IPS-18a (cell line): ENCODE measurements around the gene EDNRA.

Source experiments
- H3K27ac ChIP-seq: one replicate; pipeline ENCODE4 v1.5.1; 2013; ENCODE audit warnings: low read length
- H3K27me3 ChIP-seq: one replicate; pipeline ENCODE4 v1.6.1; 2013; ENCODE audit warnings: mild to moderate bottlenecking, low read length; ENCODE audit not compliant: control insufficient read depth, insufficient read depth
- H3K36me3 ChIP-seq: one replicate; pipeline ENCODE4 v1.6.1; 2013; ENCODE audit warnings: low read depth, low read length; ENCODE audit not compliant: control insufficient read depth
- H3K4me1 ChIP-seq: one replicate; pipeline ENCODE4 v1.6.1; 2013; ENCODE audit warnings: low read depth, low read length; ENCODE audit not compliant: control insufficient read depth
- H3K4me3 ChIP-seq: one replicate; pipeline ENCODE4 v1.5.1; 2013; ENCODE audit warnings: low read length
- H3K9ac ChIP-seq: one replicate; pipeline ENCODE4 v1.6.1; 2013; ENCODE audit warnings: mild to moderate bottlenecking, low read length, moderate library complexity
- H3K9me3 ChIP-seq: one replicate; pipeline ENCODE4 v1.6.1; 2013; ENCODE audit warnings: low read depth, low read length; ENCODE audit not compliant: control insufficient read depth

EDNRA gene

DNA sequence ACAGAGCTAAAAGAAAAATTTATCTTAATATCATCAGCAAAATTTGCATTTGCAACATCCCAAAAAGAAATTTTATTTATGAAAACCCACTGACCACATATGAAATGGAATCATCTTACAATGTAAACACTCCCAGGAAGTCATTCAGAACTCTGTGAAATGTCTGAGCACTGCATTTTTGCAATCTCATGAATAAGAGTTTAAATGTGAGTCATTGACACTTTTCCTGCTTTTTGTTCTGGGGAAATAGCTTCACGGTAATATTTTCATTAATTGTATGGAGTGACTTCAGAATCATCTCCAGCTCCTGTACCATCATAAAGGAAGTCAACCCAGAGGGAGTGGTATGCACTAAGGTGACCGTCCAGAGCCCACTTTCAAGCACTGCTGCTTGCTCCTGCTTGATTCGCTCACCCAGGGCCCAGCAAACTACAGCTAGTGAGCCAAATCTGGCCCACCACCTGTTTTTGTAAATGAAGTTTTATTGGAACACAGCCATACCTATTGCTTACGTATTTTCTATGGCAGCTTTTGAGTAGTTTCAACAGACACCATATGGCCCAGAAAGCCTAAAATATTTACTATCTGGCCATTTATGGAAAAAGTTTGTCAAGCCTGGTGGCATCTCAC is 17.2 kb downstream of the EDNRA start:
- no peaks in the 10 kb centered on the region for H3K9me3 ChIP-seq
- no peak overlapping the region for H3K4me3 ChIP-seq
- no peaks in the 10 kb centered on the region for H3K27me3 ChIP-seq
- H3K9ac ChIP-seq, result no peak overlapping the region
- H3K27ac ChIP-seq, result no peak overlapping the region
- H3K36me3 ChIP-seq, result no peaks in the 10 kb centered on the region
- H3K4me1 ChIP-seq, result no peaks in the 10 kb centered on the region

DNA sequence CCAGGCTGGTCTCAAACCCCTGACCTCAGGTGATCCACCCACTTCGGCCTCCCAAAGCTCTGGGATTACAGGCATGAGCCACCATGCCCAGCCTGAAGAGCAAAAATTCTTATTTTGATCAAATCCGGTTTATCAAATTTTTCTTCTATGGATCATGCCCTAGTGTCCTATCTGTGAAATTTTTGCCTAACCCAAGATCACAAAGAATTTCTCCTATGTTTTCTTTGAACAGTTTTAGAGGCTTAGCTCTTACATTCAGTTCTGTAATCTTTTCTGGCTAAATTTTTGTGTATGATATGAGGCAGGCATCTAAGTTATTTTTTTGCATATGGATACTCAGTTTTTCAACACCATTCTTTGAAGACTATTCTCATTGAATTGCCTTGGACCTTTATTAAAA is 27.4 kb downstream of the EDNRA start:
- Histone ChIP-seq H3K36me3 (no peaks in the 10 kb centered on the region), H3K9ac (no peak overlapping the region)

DNA sequence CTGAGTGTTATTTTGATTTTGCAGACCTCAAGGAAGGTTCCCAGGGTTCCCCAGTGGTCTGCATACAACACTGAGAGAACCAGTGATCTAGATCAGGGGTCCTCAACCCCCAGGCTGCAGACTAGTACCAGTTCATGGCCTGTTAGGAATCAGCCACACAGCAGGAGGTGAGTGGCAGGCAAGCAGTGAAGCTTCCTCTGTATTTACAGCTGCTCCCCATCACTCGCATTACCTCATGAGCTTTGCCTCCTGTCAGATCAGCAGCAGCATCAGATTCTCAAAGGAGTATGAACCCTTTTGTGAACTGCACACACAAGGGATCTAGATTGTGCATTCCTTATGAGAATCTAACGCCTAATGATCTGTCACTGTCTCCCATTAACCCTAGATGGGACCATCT is 28.5 kb downstream of the EDNRA start:
- Histone ChIP-seq H3K4me1 (no peaks in the 10 kb centered on the region), H3K36me3 (no peaks in the 10 kb centered on the region), H3K4me3 (no peak overlapping the region), H3K9ac (no peak overlapping the region), H3K27ac (no peak overlapping the region), H3K9me3 (no peaks in the 10 kb centered on the region), H3K27me3 (no peaks in the 10 kb centered on the region)

More for the DNA sequence above, 27.4 kb downstream of the EDNRA start:
- H3K4me3 ChIP-seq, result no peak overlapping the region
- H3K9me3 ChIP-seq, result no peaks in the 10 kb centered on the region
- no peak overlapping the region for H3K27ac ChIP-seq
- no peaks in the 10 kb centered on the region for H3K27me3 ChIP-seq
- H3K4me1 ChIP-seq, result no peaks in the 10 kb centered on the region

DNA sequence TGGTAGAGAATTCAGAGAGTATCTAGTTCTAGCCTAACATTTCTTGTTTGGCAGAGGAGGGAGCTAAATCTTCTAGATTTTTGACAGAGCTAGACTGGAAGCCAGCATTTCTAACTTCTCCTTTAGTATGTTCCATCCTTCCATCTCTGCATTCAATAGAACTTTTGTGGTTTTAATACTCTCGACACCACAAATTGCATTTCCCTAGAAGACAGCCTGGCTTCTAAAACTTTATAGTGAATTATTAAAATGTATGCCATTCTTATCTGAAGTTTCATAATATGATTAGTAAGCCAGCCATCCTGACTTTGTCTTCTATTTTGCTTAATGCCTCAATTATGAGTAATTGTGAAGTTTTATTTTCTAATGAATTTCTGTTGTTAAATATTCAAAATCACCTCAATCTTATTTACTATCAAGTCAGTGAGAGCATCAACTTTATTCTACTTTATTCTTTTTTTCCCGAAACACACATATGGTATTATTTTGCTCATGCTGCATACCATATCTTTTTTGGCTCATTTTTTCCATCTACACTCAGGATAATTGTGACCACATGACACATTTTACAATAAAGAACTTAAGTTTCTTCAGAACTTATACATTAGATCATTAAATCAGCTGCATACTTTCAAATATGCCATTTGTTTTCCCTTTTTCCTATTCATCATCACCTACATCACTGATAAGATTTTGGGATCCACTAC is 30.2 kb downstream of the EDNRA start:
- H3K9ac ChIP-seq, result no peak overlapping the region
- no peaks in the 10 kb centered on the region for H3K27me3 ChIP-seq
- no peak overlapping the region for H3K27ac ChIP-seq
- no peaks in the 10 kb centered on the region for H3K9me3 ChIP-seq
- no peak overlapping the region for H3K4me3 ChIP-seq
- H3K36me3 ChIP-seq, result no peaks in the 10 kb centered on the region
- H3K4me1 ChIP-seq, result no peaks in the 10 kb centered on the region

DNA sequence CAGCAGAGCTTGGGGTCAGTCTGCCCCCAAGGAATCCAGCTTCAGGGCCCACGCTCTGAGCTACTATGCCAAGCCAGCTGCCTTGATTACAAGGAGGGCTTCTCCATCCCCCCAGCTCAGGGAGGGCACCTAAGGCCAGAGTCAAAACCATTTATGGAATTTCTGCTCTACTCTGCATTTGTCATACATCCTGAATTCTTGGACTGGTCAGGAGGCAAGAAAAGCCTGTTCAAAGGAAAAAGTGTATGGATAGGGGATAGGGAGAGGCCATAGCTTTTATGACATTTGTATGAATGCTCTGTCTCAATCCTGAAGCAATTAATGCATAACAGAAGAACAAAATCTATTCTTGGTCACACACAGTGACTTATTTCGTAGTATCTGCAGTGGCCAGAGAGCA is 32.2 kb downstream of the EDNRA start:
- Histone ChIP-seq H3K27me3 (no peaks in the 10 kb centered on the region), H3K27ac (no peak overlapping the region), H3K9me3 (no peaks in the 10 kb centered on the region), H3K4me1 (no peaks in the 10 kb centered on the region), H3K9ac (no peak overlapping the region), H3K4me3 (no peak overlapping the region), H3K36me3 (no peaks in the 10 kb centered on the region)

DNA sequence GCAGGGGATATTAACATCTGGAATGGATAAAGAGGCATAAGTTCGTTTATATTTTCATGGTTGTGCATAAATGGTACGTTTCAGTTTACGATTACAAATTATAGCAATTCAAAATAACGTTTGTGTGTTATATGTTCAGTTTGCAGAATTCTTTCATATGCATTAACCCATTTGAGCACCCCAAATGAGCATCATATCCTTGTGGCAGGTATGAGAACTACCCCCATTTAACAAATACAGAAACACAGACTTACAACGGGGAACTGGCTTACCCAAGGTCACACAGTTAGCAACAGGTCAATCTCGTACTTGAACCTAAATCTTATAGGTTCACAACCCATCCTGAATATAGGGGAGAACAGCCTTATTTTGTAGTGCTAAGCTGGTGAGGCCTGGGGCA is 33.1 kb downstream of the EDNRA start:
- H3K27me3 ChIP-seq, result no peaks in the 10 kb centered on the region
- H3K9me3 ChIP-seq, result no peaks in the 10 kb centered on the region
- no peak overlapping the region for H3K4me3 ChIP-seq
- no peak overlapping the region for H3K9ac ChIP-seq
- no peak overlapping the region for H3K27ac ChIP-seq
- no peaks in the 10 kb centered on the region for H3K4me1 ChIP-seq
- H3K36me3 ChIP-seq, result no peaks in the 10 kb centered on the region

DNA sequence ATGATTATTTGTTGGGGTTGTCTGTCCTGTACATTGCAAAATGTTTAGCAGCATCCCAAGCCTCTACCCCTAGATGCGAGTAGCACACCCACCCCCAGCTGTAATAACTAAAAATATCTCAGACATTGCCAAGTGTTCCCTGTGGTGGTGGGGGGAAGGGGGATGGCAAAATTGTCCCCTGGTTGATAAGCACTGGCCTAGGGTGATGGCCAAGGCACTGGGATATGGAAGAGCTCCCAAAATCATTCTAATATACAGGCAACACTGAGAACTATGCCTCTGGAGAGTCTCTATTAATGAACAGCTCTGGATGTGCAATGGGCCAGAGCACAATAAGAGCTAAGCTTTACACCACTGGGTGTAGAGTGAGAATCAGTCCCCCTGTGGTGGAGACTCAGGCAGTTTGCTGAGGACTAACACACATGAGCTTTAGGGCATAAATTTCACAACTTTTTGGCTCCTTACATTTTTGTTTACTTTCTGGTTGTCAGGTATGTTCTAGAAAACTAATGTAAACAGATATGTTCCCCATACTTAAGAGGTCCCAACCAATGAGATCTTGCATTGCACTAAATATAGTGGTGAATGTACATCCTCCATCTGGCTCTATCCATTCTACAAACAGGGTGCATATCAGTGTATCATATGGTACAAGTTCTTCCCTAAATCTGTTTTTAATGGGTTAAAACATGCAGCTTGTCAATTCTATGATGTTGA is 34.5 kb downstream of the EDNRA start:
- H3K36me3 ChIP-seq, result no peaks in the 10 kb centered on the region
- no peak overlapping the region for H3K4me3 ChIP-seq
- no peaks in the 10 kb centered on the region for H3K9me3 ChIP-seq
- H3K27me3 ChIP-seq, result no peaks in the 10 kb centered on the region
- no peak overlapping the region for H3K27ac ChIP-seq
- H3K4me1 ChIP-seq, result no peaks in the 10 kb centered on the region
- no peak overlapping the region for H3K9ac ChIP-seq

DNA sequence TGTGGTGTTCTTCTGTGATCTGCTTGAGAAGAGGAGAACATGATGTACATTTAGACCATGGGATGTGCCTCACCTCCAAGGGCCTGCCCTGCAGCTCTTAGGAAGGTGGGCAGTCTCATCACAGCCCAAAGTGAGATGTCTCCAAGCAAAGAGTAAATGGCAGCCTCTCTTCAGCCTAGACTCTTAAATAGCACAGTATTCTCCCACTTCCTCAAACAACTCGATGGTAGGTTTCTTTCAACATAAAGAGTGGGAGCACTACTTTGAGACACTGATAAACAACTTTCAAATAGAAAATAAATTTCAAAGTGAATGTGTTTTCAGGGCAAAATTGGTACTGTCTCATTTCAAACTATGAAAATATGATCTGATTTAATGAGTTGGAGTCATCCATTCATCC is 35.2 kb downstream of the EDNRA start:
- Histone ChIP-seq H3K9me3 (no peaks in the 10 kb centered on the region), H3K9ac (no peak overlapping the region), H3K27ac (no peak overlapping the region), H3K27me3 (no peaks in the 10 kb centered on the region), H3K4me1 (no peaks in the 10 kb centered on the region), H3K4me3 (no peak overlapping the region), H3K36me3 (no peaks in the 10 kb centered on the region)

DNA sequence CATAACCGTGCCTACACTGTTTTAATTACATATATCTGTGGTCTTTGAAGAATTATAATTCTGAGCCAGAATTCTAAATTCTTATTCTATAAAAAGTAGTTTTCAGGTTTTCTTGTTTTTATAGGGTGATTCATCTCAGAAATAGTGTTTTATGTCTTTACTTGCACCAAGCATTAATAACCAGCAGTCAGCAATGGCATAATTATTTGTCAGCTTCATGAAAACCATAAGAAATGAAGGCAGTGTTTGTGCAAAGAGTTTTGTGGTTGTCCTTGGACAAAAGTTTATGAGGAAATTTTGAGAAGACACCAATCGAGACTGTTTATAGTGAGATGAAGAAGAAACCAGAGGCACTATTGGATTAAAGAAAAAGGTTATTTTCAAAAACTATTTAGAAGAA is 37.2 kb downstream of the EDNRA start:
- no peak overlapping the region for H3K4me3 ChIP-seq
- H3K9ac ChIP-seq, result no peak overlapping the region
- no peaks in the 10 kb centered on the region for H3K36me3 ChIP-seq
- no peaks in the 10 kb centered on the region for H3K27me3 ChIP-seq
- H3K27ac ChIP-seq, result no peak overlapping the region
- no peaks in the 10 kb centered on the region for H3K9me3 ChIP-seq
- no peaks in the 10 kb centered on the region for H3K4me1 ChIP-seq

DNA sequence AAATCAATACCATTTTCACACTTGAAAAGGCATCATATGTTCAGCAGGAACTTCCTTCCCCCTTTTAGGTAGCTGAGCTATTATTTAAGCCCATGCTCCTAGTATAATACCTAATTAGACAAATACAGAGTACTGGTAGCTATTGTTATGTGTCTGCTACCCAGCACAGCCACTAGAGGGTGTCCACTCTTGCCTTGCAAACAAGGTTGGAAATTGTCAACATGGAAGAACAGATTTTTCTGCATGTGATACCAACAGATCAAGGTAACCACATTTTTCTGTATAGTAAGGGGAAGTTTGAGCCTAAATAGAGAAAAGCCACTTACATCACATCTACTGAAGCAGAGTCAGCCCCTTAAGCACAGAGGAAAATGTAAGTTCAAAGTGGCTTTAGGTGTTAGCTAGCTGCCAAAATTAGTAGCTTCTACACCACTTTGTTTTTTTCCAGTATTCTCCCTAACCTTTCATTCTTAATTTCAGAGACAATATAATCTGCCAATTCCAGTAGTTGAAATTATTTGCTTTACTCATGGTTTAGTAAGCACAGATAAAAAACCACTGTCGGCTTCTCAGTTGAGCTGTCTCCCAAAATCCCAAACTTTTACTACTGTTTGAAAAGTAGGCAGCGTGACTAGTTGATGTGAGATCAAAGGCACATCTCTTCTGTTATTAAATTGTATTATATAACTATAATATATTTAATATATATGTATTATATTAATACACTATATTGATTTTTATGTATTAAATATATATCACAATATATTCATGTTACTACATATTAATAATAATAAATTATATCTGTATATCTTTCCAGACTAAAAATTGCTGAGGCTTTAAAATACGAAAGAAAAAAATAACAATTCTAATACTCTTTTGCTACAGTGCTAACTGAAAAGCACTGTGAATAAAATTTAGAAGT is 38.2 kb downstream of the EDNRA start:
- H3K27ac ChIP-seq, result no peak overlapping the region
- no peaks in the 10 kb centered on the region for H3K27me3 ChIP-seq
- H3K9me3 ChIP-seq, result no peaks in the 10 kb centered on the region
- no peak overlapping the region for H3K4me3 ChIP-seq
- H3K36me3 ChIP-seq, result no peaks in the 10 kb centered on the region
- H3K9ac ChIP-seq, result no peak overlapping the region
- no peaks in the 10 kb centered on the region for H3K4me1 ChIP-seq

DNA sequence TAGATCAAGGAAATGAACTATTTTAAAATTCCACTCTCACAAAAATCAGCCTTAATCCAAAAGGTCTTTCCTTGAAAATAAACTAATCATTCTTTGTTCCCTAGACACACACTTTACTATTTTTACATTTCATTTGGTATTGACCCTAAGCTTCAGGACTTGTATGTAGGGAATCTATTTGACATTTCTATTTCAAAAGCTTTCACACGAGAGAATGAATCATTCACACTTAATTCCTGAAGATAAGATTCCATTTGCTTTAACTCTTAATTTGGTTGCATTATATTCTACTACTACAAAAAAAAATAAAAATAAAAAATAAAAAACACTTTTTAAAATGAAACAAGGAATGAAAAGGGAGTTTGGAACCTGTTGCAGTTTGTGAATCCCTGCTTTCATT is 43.7 kb downstream of the EDNRA start:
- Histone ChIP-seq H3K9me3 (no peaks in the 10 kb centered on the region), H3K4me1 (no peaks in the 10 kb centered on the region), H3K9ac (no peak overlapping the region), H3K27ac (no peak overlapping the region), H3K27me3 (no peaks in the 10 kb centered on the region), H3K4me3 (no peak overlapping the region), H3K36me3 (no peaks in the 10 kb centered on the region)
